Measurements from ENCODE around the gene ENOX2.

The ENOX2 gene

DNA sequence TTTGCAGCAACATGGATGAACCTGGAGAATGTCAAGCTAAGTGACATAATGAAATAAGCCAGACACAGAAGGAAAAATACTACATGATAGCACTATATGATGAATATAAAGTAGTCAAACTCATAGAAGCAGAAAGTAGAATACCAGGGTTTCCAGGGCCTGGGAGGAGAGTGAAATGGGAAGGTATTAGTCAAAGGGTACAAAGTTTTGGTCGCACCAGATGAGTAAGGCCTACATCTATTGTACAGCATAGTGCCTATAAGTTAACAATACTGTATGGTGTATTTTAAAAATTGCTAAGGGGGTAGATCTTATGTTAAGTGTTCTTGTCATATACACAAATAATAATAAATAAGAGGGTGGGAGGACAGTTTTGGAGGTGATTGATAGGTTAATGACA lies 41.5 kb downstream of the ENOX2 start:
- TF ChIP-seq EZH2phosphoT487 (IDR thresholded peaks at IDR 0.05; ENCODE audit: borderline replicate concordance, low read length) = no peak
- TF ChIP-seq, protein P1, sequence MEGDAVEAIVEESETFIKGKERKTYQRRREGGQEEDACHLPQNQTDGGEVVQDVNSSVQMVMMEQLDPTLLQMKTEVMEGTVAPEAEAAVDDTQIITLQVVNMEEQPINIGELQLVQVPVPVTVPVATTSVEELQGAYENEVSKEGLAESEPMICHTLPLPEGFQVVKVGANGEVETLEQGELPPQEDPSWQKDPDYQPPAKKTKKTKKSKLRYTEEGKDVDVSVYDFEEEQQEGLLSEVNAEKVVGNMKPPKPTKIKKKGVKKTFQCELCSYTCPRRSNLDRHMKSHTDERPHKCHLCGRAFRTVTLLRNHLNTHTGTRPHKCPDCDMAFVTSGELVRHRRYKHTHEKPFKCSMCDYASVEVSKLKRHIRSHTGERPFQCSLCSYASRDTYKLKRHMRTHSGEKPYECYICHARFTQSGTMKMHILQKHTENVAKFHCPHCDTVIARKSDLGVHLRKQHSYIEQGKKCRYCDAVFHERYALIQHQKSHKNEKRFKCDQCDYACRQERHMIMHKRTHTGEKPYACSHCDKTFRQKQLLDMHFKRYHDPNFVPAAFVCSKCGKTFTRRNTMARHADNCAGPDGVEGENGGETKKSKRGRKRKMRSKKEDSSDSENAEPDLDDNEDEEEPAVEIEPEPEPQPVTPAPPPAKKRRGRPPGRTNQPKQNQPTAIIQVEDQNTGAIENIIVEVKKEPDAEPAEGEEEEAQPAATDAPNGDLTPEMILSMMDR (IDR thresholded peaks at IDR 0.05; ENCODE audit: low read depth, low read length, poor library complexity, severe bottlenecking) = no peak
- H3K4me3 ChIP-seq (ENCODE audit: low read length) = no peak overlapping the region
- H3K4me1 ChIP-seq (ENCODE audit: control insufficient read depth, low read length) = peaks cover 6% of the 10 kb centered on the region
- no peaks in the 10 kb centered on the region for H3K9me2 ChIP-seq (replicated peaks; ENCODE audit: control insufficient read depth, low read length)
- no peak overlapping the region for H3K27ac ChIP-seq (ENCODE audit: low read depth, low read length)
- no peaks in the 10 kb centered on the region for H3F3A ChIP-seq (ENCODE audit: control insufficient read depth, insufficient read depth)
- no peaks in the 10 kb centered on the region for H4K20me1 ChIP-seq (ENCODE audit: control insufficient read depth, insufficient read depth, low read depth, low read length)
- H3K36me3 ChIP-seq (ENCODE audit: control insufficient read depth, low read length) = no peaks in the 10 kb centered on the region
- no peaks in the 10 kb centered on the region for H3K27me3 ChIP-seq (ENCODE audit: control insufficient read depth, low read length)
- no peak overlapping the region for H3K4me2 ChIP-seq (ENCODE audit: low read length)
- no peaks in the 10 kb centered on the region for H3K9me3 ChIP-seq (ENCODE audit: control insufficient read depth, insufficient read depth, low read length)
- no peaks in the 10 kb centered on the region for H3K79me2 ChIP-seq (ENCODE audit: control insufficient read depth, low read length)

DNA sequence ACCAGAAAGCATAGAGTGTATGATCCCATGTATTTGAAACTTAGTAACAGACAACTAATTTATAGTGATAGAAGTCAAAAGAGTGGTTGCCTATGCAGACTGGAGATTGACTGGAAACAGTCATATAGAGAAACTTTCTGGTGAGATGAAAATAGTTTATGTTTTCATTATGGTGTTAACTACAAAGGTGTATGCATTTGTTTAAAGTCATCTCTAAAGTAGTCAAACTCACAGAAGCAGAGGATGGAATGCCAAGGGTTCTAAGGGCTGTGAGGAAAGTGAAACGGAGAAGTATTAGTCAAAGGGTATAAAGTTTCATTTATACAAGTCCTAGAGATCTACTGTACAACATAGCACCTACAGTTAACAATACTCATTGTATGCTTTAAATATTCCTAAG lies 45.8 kb downstream of the ENOX2 start:
- no peaks in the 10 kb centered on the region for H3K79me2 ChIP-seq (ENCODE audit: control insufficient read depth, low read length)
- H3K9me3 ChIP-seq (ENCODE audit: control insufficient read depth, insufficient read depth, low read length) = no peaks in the 10 kb centered on the region
- no peak overlapping the region for H3K4me2 ChIP-seq (ENCODE audit: low read length)
- H3K4me3 ChIP-seq (ENCODE audit: low read length) = no peak overlapping the region
- H3K27ac ChIP-seq (ENCODE audit: low read depth, low read length) = no peak overlapping the region
- H3K4me1 ChIP-seq (ENCODE audit: control insufficient read depth, low read length) = peaks cover 6% of the 10 kb centered on the region
- no peaks in the 10 kb centered on the region for H3K36me3 ChIP-seq (ENCODE audit: control insufficient read depth, low read length)
- H3K9me2 ChIP-seq (replicated peaks; ENCODE audit: control insufficient read depth, low read length) = no peaks in the 10 kb centered on the region
- no peak for TF ChIP-seq EZH2phosphoT487 (IDR thresholded peaks at IDR 0.05; ENCODE audit: borderline replicate concordance, low read length)
- TF ChIP-seq, protein P1 (IDR thresholded peaks at IDR 0.05; ENCODE audit: low read depth, low read length, poor library complexity, severe bottlenecking) = no peak
- H4K20me1 ChIP-seq (ENCODE audit: control insufficient read depth, insufficient read depth, low read depth, low read length) = no peaks in the 10 kb centered on the region
- H3F3A ChIP-seq (ENCODE audit: control insufficient read depth, insufficient read depth) = no peaks in the 10 kb centered on the region
- H3K27me3 ChIP-seq (ENCODE audit: control insufficient read depth, low read length) = no peaks in the 10 kb centered on the region

DNA sequence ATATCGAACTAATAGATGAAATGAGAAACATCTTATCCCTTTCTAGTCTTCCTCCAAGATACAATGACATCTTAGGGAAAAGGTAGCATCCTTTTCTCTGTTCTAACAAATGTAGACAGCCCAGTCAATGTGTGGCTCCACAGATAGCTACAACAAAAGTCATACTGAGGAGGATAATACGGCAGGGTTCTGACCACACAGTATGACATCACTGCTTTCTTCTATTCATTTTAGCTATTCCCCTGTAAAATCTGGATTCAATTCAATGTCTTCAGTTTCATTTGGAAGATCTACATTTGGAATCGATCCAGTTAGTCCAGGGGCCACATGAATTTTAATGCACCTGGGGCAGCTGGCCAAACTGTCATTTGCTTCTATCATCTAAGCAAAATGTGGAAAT lies 51.4 kb downstream of the ENOX2 start:
- TF ChIP-seq EZH2phosphoT487 (IDR thresholded peaks at IDR 0.05; ENCODE audit: borderline replicate concordance, low read length) = no peak
- TF ChIP-seq, protein P1 (IDR thresholded peaks at IDR 0.05; ENCODE audit: low read depth, low read length, poor library complexity, severe bottlenecking) = no peak
- H3K27ac ChIP-seq (ENCODE audit: low read depth, low read length) = no peak overlapping the region
- H3F3A ChIP-seq (ENCODE audit: control insufficient read depth, insufficient read depth) = no peaks in the 10 kb centered on the region
- H3K36me3 ChIP-seq (ENCODE audit: control insufficient read depth, low read length) = no peaks in the 10 kb centered on the region
- H3K9me2 ChIP-seq (replicated peaks; ENCODE audit: control insufficient read depth, low read length) = no peaks in the 10 kb centered on the region
- peaks cover 5% of the 10 kb centered on the region for H3K4me1 ChIP-seq (ENCODE audit: control insufficient read depth, low read length)
- H3K79me2 ChIP-seq (ENCODE audit: control insufficient read depth, low read length) = no peaks in the 10 kb centered on the region
- H3K27me3 ChIP-seq (ENCODE audit: control insufficient read depth, low read length) = no peaks in the 10 kb centered on the region
- H3K4me3 ChIP-seq (ENCODE audit: low read length) = no peak overlapping the region
- H3K9me3 ChIP-seq (ENCODE audit: control insufficient read depth, insufficient read depth, low read length) = no peaks in the 10 kb centered on the region
- no peak overlapping the region for H3K4me2 ChIP-seq (ENCODE audit: low read length)
- H4K20me1 ChIP-seq (ENCODE audit: control insufficient read depth, insufficient read depth, low read depth, low read length) = no peaks in the 10 kb centered on the region

DNA sequence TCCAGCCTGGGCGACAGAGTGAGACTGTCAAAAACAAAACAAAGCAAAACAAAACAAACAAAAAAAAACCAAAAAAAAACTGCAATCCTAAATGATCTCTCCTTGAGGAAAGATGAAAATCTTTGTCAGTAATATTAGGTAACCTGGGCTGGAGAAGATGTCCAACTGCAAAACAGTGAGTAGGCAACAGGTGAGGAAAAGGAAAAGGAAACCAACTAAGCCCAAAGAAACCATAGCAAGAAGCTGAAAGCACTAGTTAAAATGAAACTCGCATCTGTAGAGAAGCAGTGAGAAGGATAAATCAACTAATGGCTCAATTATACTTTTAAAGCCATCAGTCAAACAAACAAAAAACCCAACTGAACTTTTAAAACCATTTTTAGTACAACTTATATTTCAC lies 54.2 kb downstream of the ENOX2 start:
- TF ChIP-seq, protein P1 (IDR thresholded peaks at IDR 0.05; ENCODE audit: low read depth, low read length, poor library complexity, severe bottlenecking) = no peak
- no peak for TF ChIP-seq EZH2phosphoT487 (IDR thresholded peaks at IDR 0.05; ENCODE audit: borderline replicate concordance, low read length)
- H4K20me1 ChIP-seq (ENCODE audit: control insufficient read depth, insufficient read depth, low read depth, low read length) = no peaks in the 10 kb centered on the region
- H3F3A ChIP-seq (ENCODE audit: control insufficient read depth, insufficient read depth) = no peaks in the 10 kb centered on the region
- H3K79me2 ChIP-seq (ENCODE audit: control insufficient read depth, low read length) = no peaks in the 10 kb centered on the region
- H3K4me2 ChIP-seq (ENCODE audit: low read length) = no peak overlapping the region
- no peaks in the 10 kb centered on the region for H3K27me3 ChIP-seq (ENCODE audit: control insufficient read depth, low read length)
- H3K4me1 ChIP-seq (ENCODE audit: control insufficient read depth, low read length) = peaks cover 5% of the 10 kb centered on the region
- H3K4me3 ChIP-seq (ENCODE audit: low read length) = no peak overlapping the region
- no peaks in the 10 kb centered on the region for H3K9me2 ChIP-seq (replicated peaks; ENCODE audit: control insufficient read depth, low read length)
- no peak overlapping the region for H3K27ac ChIP-seq (ENCODE audit: low read depth, low read length)
- no peaks in the 10 kb centered on the region for H3K36me3 ChIP-seq (ENCODE audit: control insufficient read depth, low read length)
- no peaks in the 10 kb centered on the region for H3K9me3 ChIP-seq (ENCODE audit: control insufficient read depth, insufficient read depth, low read length)
